D721Med (cell line): ENCODE data around the gene ABCC8.

Experiments used
- DNase-seq: peaks from one replicate; pipeline ENCODE4 v3.0.0; 2011; ENCODE audit warnings: low spot score; ENCODE audit not compliant: insufficient read length
- FAIRE-seq: peaks from 2 replicates; lab custom pipeline; 2011; peaks lifted over from hg19 to GRCh38; lab: Jason Lieb, UNC
- TF ChIP-seq, protein P1 (sequence below): IDR thresholded peaks from 2 replicates; pipeline ENCODE4 v1.5.1; 2012; ENCODE audit warnings: mild to moderate bottlenecking, control low read depth; ENCODE audit not compliant: insufficient read depth; ENCODE audit errors: missing control alignments

ABCC8 gene

DNA sequence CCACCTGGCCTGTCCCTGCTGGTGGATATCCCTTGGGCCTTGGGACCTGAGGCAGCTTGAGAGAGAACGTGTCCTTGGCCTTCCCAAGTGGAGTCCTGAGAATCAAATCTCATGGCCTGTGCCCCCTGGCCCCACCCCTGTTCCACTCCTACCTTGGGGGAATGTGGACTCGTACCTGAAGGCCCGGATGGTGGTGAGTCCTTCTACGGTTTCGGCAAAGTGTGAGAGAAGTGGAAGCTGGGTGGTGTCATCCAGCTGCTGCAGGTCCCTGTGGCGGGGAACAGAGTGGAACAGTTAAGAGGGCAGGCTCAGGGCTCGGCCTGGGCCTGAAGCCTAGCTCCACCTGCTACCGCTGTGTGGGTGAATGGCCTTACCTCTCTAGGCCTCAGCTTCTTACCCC, 74.2 kb downstream of the ABCC8 start:
- TF ChIP-seq, protein P1, sequence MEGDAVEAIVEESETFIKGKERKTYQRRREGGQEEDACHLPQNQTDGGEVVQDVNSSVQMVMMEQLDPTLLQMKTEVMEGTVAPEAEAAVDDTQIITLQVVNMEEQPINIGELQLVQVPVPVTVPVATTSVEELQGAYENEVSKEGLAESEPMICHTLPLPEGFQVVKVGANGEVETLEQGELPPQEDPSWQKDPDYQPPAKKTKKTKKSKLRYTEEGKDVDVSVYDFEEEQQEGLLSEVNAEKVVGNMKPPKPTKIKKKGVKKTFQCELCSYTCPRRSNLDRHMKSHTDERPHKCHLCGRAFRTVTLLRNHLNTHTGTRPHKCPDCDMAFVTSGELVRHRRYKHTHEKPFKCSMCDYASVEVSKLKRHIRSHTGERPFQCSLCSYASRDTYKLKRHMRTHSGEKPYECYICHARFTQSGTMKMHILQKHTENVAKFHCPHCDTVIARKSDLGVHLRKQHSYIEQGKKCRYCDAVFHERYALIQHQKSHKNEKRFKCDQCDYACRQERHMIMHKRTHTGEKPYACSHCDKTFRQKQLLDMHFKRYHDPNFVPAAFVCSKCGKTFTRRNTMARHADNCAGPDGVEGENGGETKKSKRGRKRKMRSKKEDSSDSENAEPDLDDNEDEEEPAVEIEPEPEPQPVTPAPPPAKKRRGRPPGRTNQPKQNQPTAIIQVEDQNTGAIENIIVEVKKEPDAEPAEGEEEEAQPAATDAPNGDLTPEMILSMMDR = no peak
- FAIRE-seq = no peak
- no peak for DNase-seq

DNA sequence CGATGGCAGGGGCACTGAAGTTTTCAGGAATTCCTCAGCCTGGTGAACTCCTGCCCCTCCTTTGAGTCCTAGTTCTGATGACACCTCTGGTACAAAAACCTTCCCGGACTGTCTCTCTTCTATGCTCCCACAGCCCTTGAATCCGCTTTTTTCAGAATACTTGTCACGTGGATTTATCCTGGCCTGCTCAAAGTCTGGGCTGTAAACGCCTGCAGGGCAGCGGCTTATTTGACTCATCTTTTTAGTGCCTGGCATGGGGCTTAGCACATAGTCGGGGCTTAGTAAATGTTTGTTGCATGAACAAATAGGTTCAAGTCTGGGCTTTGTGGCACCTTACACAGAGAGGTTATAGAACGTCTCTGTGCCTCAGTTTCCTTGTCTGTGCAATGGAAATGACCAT, 74.8 kb downstream of the ABCC8 start:
- no peak for FAIRE-seq
- TF ChIP-seq, protein P1 = no peak
- no peak for DNase-seq

DNA sequence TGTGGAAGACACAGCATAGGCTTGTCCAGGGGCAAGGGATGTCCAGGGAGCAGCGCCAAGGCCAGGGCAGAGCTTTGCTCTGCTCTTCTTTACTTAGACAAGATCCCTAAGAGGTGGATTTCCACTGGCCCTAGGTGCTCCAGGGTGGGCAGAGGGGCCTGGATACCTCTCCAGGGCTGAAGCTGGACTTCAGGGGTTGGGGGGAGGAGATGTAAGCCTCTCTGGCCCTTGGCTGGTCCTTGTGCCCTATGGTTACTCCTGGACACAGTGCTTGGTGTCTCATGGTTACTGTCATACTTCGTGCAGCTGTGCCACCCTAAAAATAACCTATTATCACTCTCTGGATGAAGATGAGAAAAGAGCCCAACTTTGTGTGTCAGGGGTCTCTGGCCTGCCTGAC, 75.3 kb downstream of the ABCC8 start:
- no peak for FAIRE-seq

DNA sequence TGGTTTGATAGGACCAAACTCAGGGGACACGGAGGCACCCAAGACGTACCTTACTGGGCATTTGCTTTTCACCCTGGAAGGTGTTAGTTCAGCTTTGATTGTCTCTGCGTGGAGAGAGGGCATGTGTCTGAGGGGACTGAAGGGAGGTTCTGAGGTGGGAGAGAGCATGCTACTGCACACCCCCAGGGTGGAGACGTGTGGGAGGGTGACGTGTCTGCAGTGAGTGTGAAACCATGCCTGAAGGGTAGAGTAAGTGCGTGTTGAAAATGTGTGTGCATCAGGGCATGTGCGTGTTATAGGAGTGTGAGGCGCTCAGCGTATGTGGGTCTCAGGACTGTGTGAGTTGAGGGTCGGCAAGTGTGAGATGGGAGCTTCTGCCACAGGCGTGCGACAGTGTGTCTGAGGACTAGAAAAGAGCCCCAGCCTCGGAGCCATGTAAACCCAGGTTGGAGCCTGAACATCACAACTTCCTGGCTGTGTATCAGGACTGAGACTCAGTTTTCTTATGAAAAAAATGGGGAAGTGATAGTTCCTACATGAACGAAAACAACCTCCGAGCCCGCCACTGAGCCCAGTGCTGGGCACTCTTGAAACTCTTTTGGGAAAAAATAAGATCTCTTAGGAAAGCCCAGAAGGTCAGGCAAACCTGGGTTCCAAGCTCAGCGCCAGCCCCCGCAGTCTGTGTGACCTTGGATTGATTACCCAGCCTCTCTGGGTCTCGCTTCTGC, 76.4 kb downstream of the ABCC8 start:
- FAIRE-seq = no peak
- TF ChIP-seq, protein P1 = no peak
- DNase-seq = no peak

More for the DNA sequence above, 75.3 kb downstream of the ABCC8 start:
- TF ChIP-seq, protein P1 = no peak
- DNase-seq = no peak

DNA sequence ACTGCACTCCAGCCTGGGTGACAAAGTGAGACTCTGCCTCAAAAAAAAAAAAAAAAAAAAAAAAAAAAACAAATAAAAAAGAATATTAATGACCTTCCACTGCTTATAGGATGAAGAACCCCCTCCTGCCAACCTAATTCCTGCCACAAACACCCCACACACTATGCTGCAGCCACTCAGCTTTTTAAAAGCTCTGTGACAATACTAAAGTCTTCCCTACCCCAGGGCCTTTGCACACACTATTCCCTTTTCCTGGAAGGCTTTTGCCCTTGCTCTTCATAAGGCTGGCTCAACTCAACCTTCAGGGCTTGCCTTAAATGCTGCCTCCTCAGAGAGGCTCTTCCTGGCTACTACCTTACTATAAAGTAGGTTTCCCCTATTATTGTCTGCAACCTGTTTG, 77.4 kb downstream of the ABCC8 start:
- FAIRE-seq (no peak), DNase-seq (no peak)
- TF ChIP-seq, protein P1 = no peak

DNA sequence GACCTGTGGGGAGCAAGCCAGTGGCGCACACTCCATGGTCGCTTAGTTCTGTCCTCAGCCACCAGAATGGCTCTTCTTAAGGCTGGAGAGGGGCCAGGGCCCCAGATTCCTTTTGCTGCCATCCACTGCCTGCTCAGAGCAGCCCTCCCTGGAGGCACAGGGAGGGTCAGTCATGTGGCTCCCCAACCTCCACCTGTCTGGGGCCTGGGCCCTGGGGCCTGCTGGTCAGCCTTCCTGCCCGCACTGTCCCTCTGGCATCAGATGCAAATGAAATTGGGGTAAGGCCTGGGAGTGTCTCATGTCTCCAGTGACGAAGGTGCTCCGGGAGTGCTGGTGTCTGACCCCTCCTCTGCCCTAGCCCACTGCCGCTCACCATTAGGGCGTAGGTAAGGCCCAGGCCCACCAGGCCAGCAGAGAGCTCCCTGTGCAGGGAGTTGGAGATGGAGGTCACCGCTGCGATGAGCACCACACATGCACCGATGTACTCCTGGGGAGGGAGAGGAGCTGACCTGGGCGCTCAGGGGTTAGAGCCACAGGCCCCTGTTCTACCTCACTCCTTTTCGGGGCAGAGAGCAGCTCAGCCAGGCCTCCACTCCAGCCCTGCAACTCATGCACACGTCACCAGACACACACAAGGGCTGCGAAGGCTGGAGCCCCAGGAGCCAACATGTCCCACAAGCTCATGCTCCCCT, 79.2 kb downstream of the ABCC8 start:
- FAIRE-seq = no peak
- TF ChIP-seq, protein P1 = no peak
- DNase-seq = no peak
